Measurements from ENCODE around the gene MYH11.

Gene MYH11

DNA sequence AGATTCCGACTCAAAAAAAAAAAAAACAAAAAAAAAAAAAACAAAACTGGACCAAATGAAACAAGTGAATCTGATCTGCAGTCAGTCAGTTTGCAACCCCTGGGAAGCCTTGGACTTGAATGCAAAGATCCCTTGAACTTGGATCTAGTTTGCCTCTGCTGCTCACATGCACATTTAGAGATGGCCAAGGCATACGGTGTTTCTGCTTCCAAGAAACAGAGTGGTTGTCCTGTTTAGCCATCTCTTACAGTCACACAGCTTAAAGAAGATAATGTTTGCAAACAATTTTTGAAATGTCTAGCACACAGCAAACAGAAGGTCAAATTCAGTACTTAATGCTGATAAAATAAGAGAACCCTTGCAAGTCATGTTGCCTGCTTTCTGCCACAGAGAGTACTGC lies 202.2 kb downstream of the MYH11 start:
- DNase-seq: no peak

DNA sequence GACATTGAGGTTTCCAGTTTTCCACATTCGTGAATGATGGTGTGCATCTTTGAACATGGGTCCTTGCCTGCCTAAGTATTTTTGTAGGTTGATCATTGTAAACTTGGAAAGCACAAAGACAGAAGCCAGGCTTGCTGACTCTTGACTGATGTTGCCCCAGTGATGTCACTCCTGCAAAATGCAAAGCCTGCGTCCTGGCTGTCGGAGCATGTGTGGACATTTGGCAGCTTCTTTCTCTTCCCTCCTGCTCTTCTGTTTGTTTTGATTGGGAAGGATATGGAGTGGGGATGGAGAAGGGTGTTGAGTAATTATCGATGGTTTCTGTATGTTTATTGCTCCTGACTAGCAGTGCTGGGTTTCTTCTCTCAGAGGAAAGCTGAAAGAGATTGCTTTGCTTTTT lies 203.6 kb downstream of the MYH11 start:
- DNase-seq: no peak

All from GF-D8 (cell line).